ENCODE measurements around the gene SETD1B.
A peak's percentile ranks its signal among the peaks of the same experiment; 100 is the strongest.
"Not testable (repeated sequence)": the region's sequence is repeated elsewhere in the genome, so short reads cannot be mapped to it uniquely, and the experiment has no call there.

SETD1B gene

DNA sequence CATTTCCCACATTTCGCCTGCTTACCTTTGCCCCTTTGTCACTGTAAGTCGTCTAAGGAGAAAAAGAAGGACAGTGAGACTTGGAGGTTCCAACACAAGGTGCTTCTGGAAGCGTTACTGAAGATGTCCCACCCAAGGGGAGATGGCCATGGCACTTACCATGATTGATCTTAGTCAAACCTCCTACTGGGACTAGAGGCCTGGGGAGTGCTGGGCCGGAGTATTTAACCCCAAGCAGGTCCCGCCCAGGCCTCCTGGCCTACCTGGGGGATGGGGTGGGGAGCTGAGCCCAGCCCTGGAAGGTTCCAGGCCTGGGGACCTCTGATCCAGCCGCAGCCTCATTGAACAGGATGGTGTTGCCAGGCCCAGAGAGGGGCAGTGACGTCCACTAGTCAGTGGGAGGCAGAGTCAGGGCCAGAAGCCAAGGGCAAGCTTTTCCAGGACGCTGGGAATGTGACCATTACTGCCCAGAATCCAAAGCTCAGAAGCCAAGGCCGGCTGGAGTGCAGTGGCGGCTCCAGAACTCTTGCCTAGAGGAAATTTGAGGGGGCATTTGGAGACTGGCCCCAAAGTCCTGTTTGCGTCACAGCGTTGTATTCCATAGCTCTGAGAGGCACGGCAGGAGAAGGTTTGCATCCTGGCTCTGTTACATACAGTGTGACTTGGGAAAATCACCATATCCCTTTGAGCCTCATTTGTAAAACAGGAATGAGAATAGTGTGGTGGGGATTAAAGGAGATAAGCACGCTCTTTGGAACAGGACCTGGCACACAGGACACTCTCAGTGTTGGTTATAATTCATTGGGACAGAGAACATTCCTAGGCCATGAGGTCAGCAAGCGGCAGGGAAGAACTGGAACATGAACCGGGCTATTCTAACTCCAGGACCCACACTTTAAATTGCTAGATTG is 55.1 kb downstream of the SETD1B start, which contains the start of gene HPD:
TSS of gene HPD (minus strand) at position 198 of the 911 bp plus-strand sequence. CDS start at position 162, 36 bp downstream.
- in situ Hi-C loops (cut with HindIII; ENCODE audit: low sequenced_read_pairs): no loop called here
- peak; percentile 78 for DNase-seq (ENCODE audit: low read depth, low spot score)
- H3K4me3 ChIP-seq (ENCODE audit: low read depth, low read length): no peak within 1 kb of the TSS
- TF ChIP-seq, protein P1, sequence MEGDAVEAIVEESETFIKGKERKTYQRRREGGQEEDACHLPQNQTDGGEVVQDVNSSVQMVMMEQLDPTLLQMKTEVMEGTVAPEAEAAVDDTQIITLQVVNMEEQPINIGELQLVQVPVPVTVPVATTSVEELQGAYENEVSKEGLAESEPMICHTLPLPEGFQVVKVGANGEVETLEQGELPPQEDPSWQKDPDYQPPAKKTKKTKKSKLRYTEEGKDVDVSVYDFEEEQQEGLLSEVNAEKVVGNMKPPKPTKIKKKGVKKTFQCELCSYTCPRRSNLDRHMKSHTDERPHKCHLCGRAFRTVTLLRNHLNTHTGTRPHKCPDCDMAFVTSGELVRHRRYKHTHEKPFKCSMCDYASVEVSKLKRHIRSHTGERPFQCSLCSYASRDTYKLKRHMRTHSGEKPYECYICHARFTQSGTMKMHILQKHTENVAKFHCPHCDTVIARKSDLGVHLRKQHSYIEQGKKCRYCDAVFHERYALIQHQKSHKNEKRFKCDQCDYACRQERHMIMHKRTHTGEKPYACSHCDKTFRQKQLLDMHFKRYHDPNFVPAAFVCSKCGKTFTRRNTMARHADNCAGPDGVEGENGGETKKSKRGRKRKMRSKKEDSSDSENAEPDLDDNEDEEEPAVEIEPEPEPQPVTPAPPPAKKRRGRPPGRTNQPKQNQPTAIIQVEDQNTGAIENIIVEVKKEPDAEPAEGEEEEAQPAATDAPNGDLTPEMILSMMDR (IDR thresholded peaks at IDR 0.05; ENCODE audit: low read depth, low read length): no peak

GRCh38 chr12:121860257-121860656 is 56.4 kb downstream of the SETD1B start:
- TF ChIP-seq, protein P1 (IDR thresholded peaks at IDR 0.05; ENCODE audit: low read depth, low read length): no peak
- in situ Hi-C loops (cut with HindIII; ENCODE audit: low sequenced_read_pairs): no loop called here
- H3K4me3 ChIP-seq (ENCODE audit: low read depth, low read length): no peak overlapping the region
- DNase-seq (ENCODE audit: low read depth, low spot score): no peak

- in situ Hi-C loops (cut with HindIII; ENCODE audit: low sequenced_read_pairs); DNase-seq (ENCODE audit: low read depth, low spot score); H3K4me3 ChIP-seq (ENCODE audit: low read depth, low read length): not testable (repeated sequence)
These were observed 56.9 kb downstream of the SETD1B start for GRCh38 chr12:121860699-121861098.

DNA sequence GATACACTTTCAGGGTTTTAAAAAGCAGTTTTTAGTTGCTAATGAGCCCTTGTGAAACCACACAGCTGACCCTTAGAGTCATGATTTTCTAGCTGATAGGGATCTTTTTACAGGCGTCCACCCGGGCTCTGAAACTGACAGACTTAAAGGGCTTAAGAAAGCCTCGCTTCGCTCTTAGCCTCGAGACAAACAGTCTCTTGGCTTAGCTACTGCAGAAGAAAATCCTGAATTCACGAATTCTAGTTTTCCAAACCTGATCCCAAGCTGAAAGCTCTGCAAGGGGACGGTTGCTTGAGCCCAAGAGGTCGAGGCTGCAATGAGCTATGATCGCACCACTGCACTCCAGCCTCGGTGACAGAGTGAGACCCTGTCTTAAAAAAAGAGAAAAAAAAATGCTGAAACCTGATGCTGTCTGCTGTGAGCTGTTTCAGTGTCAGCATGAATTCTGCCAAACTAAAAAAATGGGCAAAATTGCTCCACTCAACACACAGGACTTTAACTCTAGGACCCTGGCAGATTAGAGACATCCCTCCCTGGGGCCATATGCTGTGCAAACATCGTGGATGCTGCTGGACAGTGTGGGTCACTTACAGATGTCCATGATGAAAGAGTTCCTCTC is 57.9 kb downstream of the SETD1B start:
- no peak overlapping the region for H3K4me3 ChIP-seq (ENCODE audit: low read depth, low read length)
- TF ChIP-seq, protein P1 (IDR thresholded peaks at IDR 0.05; ENCODE audit: low read depth, low read length): no peak
- in situ Hi-C loops (cut with HindIII; ENCODE audit: low sequenced_read_pairs): no loop called here
- peak; percentile 22 for DNase-seq (ENCODE audit: low read depth, low spot score)

DNA sequence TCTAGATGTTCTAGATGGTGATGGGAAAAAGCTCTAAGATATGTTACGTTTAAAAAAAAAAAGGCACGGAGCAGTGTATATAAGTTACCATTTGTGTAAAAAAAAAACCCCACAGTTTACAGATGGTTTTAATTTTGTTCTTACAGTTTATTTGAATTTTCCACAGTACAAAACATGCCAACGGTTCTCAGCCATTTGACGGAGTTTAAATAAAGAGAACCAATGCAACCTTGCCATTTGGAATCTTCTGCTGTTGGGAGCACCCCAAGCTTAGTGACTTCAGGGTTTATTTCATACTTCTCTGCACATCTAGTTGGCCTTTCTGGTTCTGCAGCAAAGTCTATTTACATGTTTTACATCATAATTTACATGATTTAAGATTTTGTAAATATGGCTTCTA is 62.5 kb downstream of the SETD1B start:
- in situ Hi-C loops (cut with HindIII; ENCODE audit: low sequenced_read_pairs): no loop called here
- no peak for DNase-seq (ENCODE audit: low read depth, low spot score)
- no peak overlapping the region for H3K4me3 ChIP-seq (ENCODE audit: low read depth, low read length)
- TF ChIP-seq, protein P1 (IDR thresholded peaks at IDR 0.05; ENCODE audit: low read depth, low read length): no peak

- in situ Hi-C loops (cut with HindIII; ENCODE audit: low sequenced_read_pairs); H3K4me3 ChIP-seq (ENCODE audit: low read depth, low read length); DNase-seq (ENCODE audit: low read depth, low spot score): not testable (repeated sequence)
These were observed 65.4 kb downstream of the SETD1B start for GRCh38 chr12:121869229-121869628.

DNA sequence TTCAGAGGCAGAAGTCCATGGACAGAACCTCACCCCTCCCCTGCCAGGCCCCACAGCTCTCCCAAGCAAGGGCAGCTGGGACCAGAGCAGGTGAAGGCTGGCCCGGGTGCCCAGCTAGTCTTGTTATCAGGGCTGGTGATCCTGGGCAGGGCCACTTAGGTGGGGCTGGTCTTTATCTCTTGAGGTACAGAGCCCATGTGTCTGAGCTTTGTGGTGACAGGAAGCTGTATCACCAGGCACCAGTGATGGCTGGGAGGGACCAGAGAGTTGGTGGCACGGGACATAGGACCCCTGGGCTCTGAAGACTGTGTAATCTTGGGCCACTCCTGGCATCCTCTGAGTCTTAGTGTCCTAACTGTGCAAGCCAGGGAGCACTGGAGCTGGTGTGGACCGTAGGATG is 67.7 kb downstream of the SETD1B start:
- TF ChIP-seq, protein P1 (IDR thresholded peaks at IDR 0.05; ENCODE audit: low read depth, low read length): no peak

More for the DNA sequence above, 67.7 kb downstream of the SETD1B start:
- no peak overlapping the region for H3K4me3 ChIP-seq (ENCODE audit: low read depth, low read length)
- in situ Hi-C loops (cut with HindIII; ENCODE audit: low sequenced_read_pairs): no loop called here
- no peak for DNase-seq (ENCODE audit: low read depth, low spot score)
